ENCODE measurements around the gene MAP1LC3B2.

Gene MAP1LC3B2

GRCh38 chr12:116598311-116599284 lies 39.4 kb downstream of the MAP1LC3B2 start:
- no peak for DNase-seq

- DNase-seq = no peak
These were observed 40.3 kb downstream of the MAP1LC3B2 start for GRCh38 chr12:116599285-116600136.

GRCh38 chr12:116600959-116601918 lies 42.1 kb downstream of the MAP1LC3B2 start:
- DNase-seq = no peak

- no peak for DNase-seq
These were observed 43.0 kb downstream of the MAP1LC3B2 start for GRCh38 chr12:116601933-116602810.

GRCh38 chr12:116603546-116604177 lies 44.5 kb downstream of the MAP1LC3B2 start:
- DNase-seq = no peak

- no peak for DNase-seq
These were observed 45.2 kb downstream of the MAP1LC3B2 start for GRCh38 chr12:116604178-116604895.

- DNase-seq = no peak
These were observed 45.9 kb downstream of the MAP1LC3B2 start for GRCh38 chr12:116604951-116605641.

- DNase-seq = no peak
These were observed 47.2 kb downstream of the MAP1LC3B2 start for GRCh38 chr12:116606397-116606796.

- DNase-seq = no peak
These were observed 47.9 kb downstream of the MAP1LC3B2 start for GRCh38 chr12:116607039-116607438.

- DNase-seq = no peak
These were observed 50.3 kb downstream of the MAP1LC3B2 start for GRCh38 chr12:116609319-116610114.

- DNase-seq = no peak
These were observed 51.9 kb downstream of the MAP1LC3B2 start for GRCh38 chr12:116610971-116611541.

- DNase-seq = no peak
These were observed 53.3 kb downstream of the MAP1LC3B2 start for GRCh38 chr12:116612436-116612835.

GRCh38 chr12:116613256-116613655 lies 54.1 kb downstream of the MAP1LC3B2 start:
- no peak for DNase-seq

- no peak for DNase-seq
These were observed 55.2 kb downstream of the MAP1LC3B2 start for GRCh38 chr12:116614194-116614915.

- DNase-seq = no peak
These were observed 56.1 kb downstream of the MAP1LC3B2 start for GRCh38 chr12:116615141-116615861.

- DNase-seq = no peak
These were observed 57.5 kb downstream of the MAP1LC3B2 start for GRCh38 chr12:116616536-116617248.
